Upper lobe of right lung (tissue), 1 donor: Measurements from ENCODE around the gene ATAD3C. TPM values are rescaled to one million over a fixed set of nuclear protein-coding genes. Genes with fewer than 3 reads are reported as not detected.
"Not testable (repeated sequence)": the region's sequence is repeated elsewhere in the genome, so short reads cannot be mapped to it uniquely, and the experiment has no call there.

Experiments
- ATAC-seq: fragments of 200-7000 bp; cut with Tn5 transposase; one replicate; pipeline ENCODE4 v1.9.1; 2020; ENCODE audit warnings: mild to moderate bottlenecking, moderate library complexity
- DNase-seq: peaks from one replicate; pipeline ENCODE4 v3.0.0-alpha.2; 2020
- H3K27ac ChIP-seq: fragments of 200-600 bp; one replicate; pipeline ENCODE4 v1.8.0; 2022
- H3K27me3 ChIP-seq: fragments of 200-600 bp; one replicate; pipeline ENCODE4 v1.8.0; 2022; ENCODE audit warnings: mild to moderate bottlenecking
- H3K36me3 ChIP-seq: fragments of 200-600 bp; one replicate; pipeline ENCODE4 v1.8.0; 2022
- H3K4me1 ChIP-seq: fragments of 200-600 bp; one replicate; pipeline ENCODE4 v1.8.0; 2022
- H3K4me3 ChIP-seq: fragments of 200-600 bp; one replicate; pipeline ENCODE4 v1.8.0; 2022; ENCODE audit warnings: mild to moderate bottlenecking
- H3K9me3 ChIP-seq: fragments of 200-600 bp; one replicate; pipeline ENCODE4 v1.8.0; 2022
- intact Hi-C: fragments of 100-400 bp; cut with DNase I; formaldehyde crosslinking; loops from one replicate; pipeline ENCODE4 v1.11.0; 2022
- total RNA-seq: library from RNA; stranded (reverse); fragmentation: NEBNext Ultra II Directional; extraction: Animal tissue kit (Norgen Biotek cat#: 25700); gene quantifications from one replicate; pipeline ENCODE4 v1.2.1, GENCODE V29; 2021
- TF ChIP-seq, protein P1 (sequence below): fragments of 200-600 bp; IDR thresholded peaks from one replicate; pipeline ENCODE4 v1.8.0; 2022; ENCODE audit warnings: antibody characterized with exemption
- donor health status: DM: no; HTN: yes; CAD: no; lungs with severe emphysema.

ATAD3C gene
- total RNA-seq, 1 donor from 2014 or later: 10.4 TPM

DNA sequence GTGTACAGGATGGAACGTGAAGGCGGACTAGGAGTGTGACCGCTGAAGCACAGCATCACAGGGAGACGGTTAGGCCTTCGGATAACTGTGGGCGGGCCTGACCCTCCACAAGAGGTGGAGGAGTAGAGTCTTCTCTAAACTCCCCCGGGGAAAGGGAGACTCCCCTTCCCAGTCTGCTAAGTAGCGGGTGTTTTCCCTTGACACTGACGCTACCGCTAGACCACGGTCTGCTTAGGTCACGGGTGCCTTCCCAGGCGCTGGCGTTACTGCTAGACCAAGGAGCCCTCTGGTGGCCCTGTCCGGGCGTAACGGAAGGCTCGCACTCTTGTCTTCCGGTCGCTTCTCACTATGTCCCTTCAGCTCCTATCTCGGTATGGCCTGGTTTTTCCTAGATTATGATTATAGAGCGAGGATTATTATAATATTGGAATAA lies 55.9 kb downstream of the ATAD3C start:
- DNase-seq, H3K4me1 ChIP-seq, H3K36me3 ChIP-seq, H3K9me3 ChIP-seq, H3K27me3 ChIP-seq, intact Hi-C loops: not testable (repeated sequence)
- peak; percentile 48 for ATAC-seq
- TF ChIP-seq, protein P1, sequence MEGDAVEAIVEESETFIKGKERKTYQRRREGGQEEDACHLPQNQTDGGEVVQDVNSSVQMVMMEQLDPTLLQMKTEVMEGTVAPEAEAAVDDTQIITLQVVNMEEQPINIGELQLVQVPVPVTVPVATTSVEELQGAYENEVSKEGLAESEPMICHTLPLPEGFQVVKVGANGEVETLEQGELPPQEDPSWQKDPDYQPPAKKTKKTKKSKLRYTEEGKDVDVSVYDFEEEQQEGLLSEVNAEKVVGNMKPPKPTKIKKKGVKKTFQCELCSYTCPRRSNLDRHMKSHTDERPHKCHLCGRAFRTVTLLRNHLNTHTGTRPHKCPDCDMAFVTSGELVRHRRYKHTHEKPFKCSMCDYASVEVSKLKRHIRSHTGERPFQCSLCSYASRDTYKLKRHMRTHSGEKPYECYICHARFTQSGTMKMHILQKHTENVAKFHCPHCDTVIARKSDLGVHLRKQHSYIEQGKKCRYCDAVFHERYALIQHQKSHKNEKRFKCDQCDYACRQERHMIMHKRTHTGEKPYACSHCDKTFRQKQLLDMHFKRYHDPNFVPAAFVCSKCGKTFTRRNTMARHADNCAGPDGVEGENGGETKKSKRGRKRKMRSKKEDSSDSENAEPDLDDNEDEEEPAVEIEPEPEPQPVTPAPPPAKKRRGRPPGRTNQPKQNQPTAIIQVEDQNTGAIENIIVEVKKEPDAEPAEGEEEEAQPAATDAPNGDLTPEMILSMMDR: peak; percentile 31
- Histone ChIP-seq H3K4me3 (peak overlapping the region; percentile 21), H3K27ac (peak overlapping the region; percentile 78)

DNA sequence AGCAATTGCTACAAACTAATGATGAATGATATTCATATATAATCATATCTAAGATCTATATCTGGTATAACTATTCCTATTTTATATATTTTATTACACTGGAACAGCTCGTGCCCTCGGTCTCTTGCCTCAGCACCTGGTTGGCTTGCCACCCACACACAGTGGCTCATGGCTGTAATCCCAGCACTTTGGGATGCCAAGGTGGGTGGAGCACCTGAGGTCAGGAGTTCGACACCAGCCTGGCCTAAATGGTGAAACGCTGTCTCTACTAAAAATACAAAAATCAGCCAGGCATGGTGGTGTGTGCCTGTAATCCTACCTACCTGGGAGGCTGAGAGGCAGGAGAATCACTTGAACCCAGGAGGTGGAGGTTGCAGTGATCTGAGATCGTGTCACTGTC lies 56.3 kb downstream of the ATAD3C start:
- H3K36me3 ChIP-seq, H3K9me3 ChIP-seq, H3K4me3 ChIP-seq, DNase-seq, ATAC-seq, intact Hi-C loops, H3K27me3 ChIP-seq: not testable (repeated sequence)
- peaks cover 12% of the 10 kb centered on the region for H3K4me1 ChIP-seq
- H3K27ac ChIP-seq: peak overlapping the region; percentile 78

DNA sequence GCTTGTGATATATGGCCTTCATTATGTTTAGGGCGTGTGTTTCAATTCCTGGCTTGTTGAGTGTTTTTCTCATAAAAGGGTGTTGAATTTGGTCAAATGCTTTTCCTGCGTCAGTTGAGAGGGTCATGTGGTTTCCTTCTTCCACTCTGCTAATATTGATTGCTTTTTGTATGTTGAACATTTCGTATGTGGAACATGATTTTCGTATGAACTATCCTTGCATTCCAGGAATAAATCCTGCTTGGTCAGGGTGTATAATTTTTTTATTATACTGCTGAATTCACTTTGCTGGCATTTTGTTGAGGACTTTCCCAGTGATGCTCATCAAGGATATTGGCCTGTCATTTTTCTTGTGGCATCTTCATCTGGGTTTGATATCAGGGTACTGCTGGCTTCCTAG lies 57.8 kb downstream of the ATAD3C start:
- TF ChIP-seq, protein P1: no peak
- no peak for ATAC-seq
- no peak overlapping the region for H3K27ac ChIP-seq

DNA sequence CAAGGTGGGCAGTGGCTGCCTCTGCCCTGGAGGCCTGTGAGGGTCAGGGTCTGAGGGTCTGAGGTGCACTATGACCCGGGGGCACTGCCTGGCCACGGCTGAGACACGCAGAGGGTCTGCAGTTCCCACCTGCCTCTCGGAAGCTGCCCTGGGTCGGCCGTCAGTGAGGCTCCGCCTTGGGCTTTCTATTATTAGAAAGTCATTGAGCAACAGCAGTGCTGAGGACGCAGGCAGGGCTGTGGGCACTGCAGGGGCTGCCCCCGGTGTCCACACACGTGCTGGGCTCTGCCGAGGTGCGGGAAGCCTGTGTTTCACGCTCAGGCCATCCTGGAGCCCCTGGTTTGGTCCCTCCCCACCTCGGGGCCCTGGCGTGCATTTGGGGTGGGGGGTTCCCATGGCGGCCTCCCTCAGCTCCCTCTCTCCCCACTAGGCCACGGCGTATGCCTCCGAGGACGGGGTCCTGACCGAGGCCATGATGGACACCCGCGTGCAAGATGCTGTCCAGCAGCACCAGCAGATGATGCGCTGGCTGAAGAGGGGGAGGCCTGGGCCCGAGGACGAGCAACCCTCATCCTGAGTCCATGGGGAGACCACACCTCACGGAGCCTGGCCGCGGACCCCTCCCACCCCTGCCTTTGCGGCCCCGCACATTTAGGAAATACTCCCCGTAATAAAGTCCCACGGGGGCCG lies 59.4 kb downstream of the ATAD3C start:
- H3K4me3 ChIP-seq, H3K27me3 ChIP-seq, intact Hi-C loops, H3K36me3 ChIP-seq, H3K27ac ChIP-seq, DNase-seq, H3K9me3 ChIP-seq: not testable (repeated sequence)
- ATAC-seq: peak; percentile 2
- H3K4me1 ChIP-seq: peaks cover 17% of the 10 kb centered on the region

More for the DNA sequence above, 57.8 kb downstream of the ATAD3C start:
- peaks cover 17% of the 10 kb centered on the region for H3K4me1 ChIP-seq
- no peaks in the 10 kb centered on the region for H3K36me3 ChIP-seq
- H3K27me3 ChIP-seq: no peaks in the 10 kb centered on the region
- DNase-seq: no peak
- intact Hi-C loops: no loop called here
- H3K9me3 ChIP-seq: no peaks in the 10 kb centered on the region
- H3K4me3 ChIP-seq: no peak overlapping the region

DNA sequence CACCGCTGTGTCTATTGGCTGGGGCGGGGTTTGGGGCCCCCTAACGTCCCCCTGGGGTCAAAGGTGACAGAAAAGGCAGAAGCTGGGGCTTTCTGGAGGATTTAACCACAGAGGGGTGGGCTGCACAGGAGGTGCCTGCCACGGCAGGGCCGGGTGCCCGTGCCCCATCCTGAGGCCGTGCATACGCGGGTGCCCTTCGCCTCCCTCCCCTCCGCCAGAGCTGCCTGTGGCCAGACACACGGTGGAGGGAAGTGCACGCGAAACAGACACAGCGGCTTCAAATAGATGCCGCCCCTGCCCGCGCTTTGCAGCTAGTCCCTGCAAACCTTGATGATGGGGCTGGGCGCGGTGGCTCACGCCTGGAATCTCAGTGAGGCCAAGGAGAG lies 60.0 kb downstream of the ATAD3C start:
- H3K36me3 ChIP-seq, H3K27me3 ChIP-seq, H3K9me3 ChIP-seq, H3K27ac ChIP-seq, DNase-seq, H3K4me3 ChIP-seq, intact Hi-C loops, ATAC-seq: not testable (repeated sequence)
- peaks cover 17% of the 10 kb centered on the region for H3K4me1 ChIP-seq

DNA sequence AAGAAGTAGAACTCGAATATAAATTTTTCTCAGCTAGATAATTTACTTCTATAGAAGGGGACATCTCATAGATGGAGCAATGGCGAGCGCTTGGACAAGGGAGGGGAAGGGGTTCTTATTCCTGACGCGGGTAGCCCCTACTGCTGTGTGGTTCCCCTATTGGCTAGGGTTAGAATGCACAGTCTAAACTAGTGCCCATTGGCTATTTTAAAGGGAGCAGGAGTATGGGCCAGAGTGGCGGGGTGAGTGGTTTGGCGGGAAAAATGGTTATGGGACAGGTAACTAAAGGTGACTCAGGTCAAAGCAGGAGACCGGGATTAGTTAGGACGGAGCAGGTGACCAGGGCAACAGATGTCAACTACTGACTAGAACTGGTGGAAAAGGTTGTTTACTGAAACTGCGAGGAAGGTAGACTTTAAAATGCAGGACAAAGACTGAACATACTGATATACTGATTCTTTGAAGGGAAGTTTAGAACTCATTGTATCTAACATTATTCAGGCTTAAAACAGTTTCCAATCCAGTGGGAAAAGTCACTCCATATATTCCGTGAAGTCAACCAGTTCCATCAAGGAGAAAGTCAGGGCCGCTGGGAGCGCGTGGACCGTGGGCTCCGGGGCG lies 61.5 kb downstream of the ATAD3C start:
- Histone ChIP-seq H3K27ac (peak overlapping the region; percentile 94), H3K9me3 (no peaks in the 10 kb centered on the region), H3K4me3 (peak overlapping the region; percentile 88), H3K27me3 (no peaks in the 10 kb centered on the region), H3K4me1 (peaks cover 9% of the 10 kb centered on the region), H3K36me3 (no peaks in the 10 kb centered on the region)
- TF ChIP-seq, protein P1: no peak
- intact Hi-C loops: no loop called here
- DNase-seq (no peak), ATAC-seq (no peak)

DNA sequence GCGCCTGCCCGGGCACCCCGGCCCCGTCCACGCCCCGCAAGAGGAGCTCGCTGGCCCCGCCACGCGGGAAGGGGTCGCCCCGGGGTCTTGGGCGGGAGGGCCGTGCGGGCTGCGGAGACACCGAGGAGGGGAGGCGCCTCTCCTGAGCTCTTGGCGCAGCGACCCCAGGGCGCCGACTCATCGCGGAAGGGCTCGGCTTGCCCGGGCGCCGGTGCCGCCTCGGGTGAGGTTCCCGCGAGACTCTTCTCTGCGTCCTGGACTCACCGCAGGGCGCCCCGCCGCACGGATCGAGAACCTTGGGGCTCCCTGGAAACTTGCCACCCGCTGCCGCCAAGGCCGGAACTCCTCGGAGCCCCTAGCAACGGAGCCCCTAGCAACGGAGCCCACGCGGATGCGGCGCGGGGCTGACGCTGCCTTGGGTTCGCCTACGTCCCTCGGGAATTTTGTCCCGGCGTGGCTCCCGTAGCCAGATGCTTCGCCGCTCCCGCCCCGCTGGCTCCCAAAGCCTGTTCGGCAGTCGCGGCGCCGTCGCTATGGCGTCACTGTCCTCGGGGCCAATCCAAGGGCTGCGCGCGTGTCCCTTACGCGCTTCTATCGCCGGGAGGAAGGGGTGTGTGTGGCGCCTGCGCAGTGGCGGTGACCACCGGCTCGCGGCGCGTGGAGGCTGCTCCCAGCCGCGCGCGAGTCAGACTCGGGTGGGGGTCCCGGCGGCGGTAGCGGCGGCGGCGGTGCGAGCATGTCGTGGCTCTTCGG lies 62.2 kb downstream of the ATAD3C start, which contains the start of gene ATAD3A:
TSS of gene ATAD3A (plus strand) at position 630 of the 753 bp plus-strand sequence. CDS start at position 737, 107 bp downstream.
- ATAC-seq: peak; percentile 97
- Histone ChIP-seq H3K4me1 (peaks cover 8% of the 10 kb centered on the region), H3K27me3 (no peaks in the 10 kb centered on the region), H3K27ac (peak within 1 kb of the TSS; percentile 94), H3K9me3 (no peaks in the 10 kb centered on the region), H3K36me3 (peaks cover 2% of the 10 kb centered on the region), H3K4me3 (peak within 1 kb of the TSS; percentile 88)
- TF ChIP-seq, protein P1: no peak
- intact Hi-C loops: no loop called here
- DNase-seq: peak; percentile 100

DNA sequence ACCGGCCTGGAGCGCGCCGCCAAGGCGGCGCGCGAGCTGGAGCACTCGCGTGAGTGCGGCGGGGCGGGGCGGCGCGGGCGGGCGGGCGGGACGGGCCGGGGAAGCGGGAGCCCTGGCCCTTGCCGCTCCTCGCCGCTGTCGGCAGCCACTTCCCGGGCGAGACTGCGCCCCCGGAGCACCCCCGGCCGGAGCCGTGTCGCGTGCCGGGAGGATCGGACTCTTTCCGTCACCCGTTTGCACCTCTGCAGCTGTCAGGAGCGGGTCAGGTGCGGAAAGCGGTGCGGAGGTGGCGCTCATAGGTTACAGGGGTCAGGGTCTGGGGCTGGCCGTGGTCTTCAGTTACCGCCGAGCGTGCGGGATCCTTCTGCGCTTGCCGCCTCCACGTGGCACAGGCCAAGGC lies 62.9 kb downstream of the ATAD3C start:
- H3K4me1 ChIP-seq, H3K36me3 ChIP-seq, ATAC-seq, intact Hi-C loops, DNase-seq, H3K27ac ChIP-seq, H3K27me3 ChIP-seq, H3K9me3 ChIP-seq: not testable (repeated sequence)
- peak overlapping the region; percentile 88 for H3K4me3 ChIP-seq

DNA sequence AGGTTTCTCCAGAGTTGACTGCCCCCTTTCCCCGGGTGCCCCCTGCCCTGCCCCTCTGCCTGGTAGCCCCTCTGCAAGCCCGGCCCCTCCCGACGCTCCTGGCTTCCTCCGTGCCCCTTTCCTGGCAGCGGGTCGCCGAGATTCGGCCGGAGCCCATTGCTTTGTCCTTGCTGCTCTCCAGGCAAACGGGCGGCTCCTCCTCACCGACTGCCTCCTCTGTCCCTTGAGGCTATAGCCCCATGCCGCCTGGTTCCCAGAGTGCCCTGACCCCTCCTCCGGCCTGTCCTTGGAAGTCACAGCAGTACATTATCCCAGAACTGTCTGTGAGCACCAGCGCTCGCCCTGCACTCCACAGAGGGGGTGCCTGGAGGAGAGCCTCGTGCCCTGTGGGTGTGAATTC lies 64.2 kb downstream of the ATAD3C start:
- H3K27ac ChIP-seq, H3K4me3 ChIP-seq, H3K9me3 ChIP-seq, DNase-seq, intact Hi-C loops, ATAC-seq, H3K4me1 ChIP-seq, H3K36me3 ChIP-seq, H3K27me3 ChIP-seq: not testable (repeated sequence)
